OCI-LY1 (cell line): Measurements from ENCODE around the gene PRICKLE4.

Experiments used
- H2AFZ ChIP-seq: fragments of 200-600 bp; sonication (generic), shearing (Covaris generic); 2 replicates; pipeline ENCODE4 v1.6.0; 2014; ENCODE audit warnings: antibody characterized with exemption, mild to moderate bottlenecking, low read length
- H3F3A ChIP-seq: fragments of 200-600 bp; sonication (generic), shearing (Covaris generic); 2 replicates; pipeline ENCODE4 v1.6.0; 2014; ENCODE audit warnings: mild to moderate bottlenecking, antibody characterized with exemption, low read length, moderate library complexity; ENCODE audit not compliant: insufficient read depth
- H3K27ac ChIP-seq: fragments of 200-600 bp; sonication (generic); 2 replicates; pipeline ENCODE4 v1.5.1; 2014; ENCODE audit warnings: low read length, mixed run types, mild to moderate bottlenecking, low read depth; ENCODE audit not compliant: poor library complexity, severe bottlenecking
- H3K27me3 ChIP-seq: fragments of 200-600 bp; sonication (generic); 2 replicates; pipeline ENCODE4 v1.6.0; 2014; ENCODE audit warnings: antibody characterized with exemption, mild to moderate bottlenecking, low read length, moderate library complexity; ENCODE audit not compliant: insufficient read depth
- H3K36me3 ChIP-seq: fragments of 200-600 bp; sonication (generic); 2 replicates; pipeline ENCODE4 v1.6.1; 2014; ENCODE audit warnings: mild to moderate bottlenecking, antibody characterized with exemption, low read length, moderate library complexity, mixed read lengths; ENCODE audit not compliant: insufficient read depth
- H3K4me1 ChIP-seq: fragments of 200-600 bp; sonication (generic); 2 replicates; pipeline ENCODE4 v1.5.1; 2014; ENCODE audit warnings: mild to moderate bottlenecking, low read length, moderate library complexity; ENCODE audit not compliant: insufficient read depth, severe bottlenecking
- H3K4me2 ChIP-seq: fragments of 200-600 bp; sonication (generic), shearing (Covaris generic); 2 replicates; pipeline ENCODE4 v1.6.1; 2014; ENCODE audit warnings: low read length
- H3K4me3 ChIP-seq: fragments of 200-600 bp; sonication (generic); 2 replicates; pipeline ENCODE4 v1.5.1; 2014; ENCODE audit warnings: low read length, low read depth, mild to moderate bottlenecking, mixed read lengths; ENCODE audit not compliant: poor library complexity, severe bottlenecking
- H3K79me2 ChIP-seq: fragments of 200-600 bp; shearing (Covaris generic); 2 replicates; pipeline ENCODE4 v1.6.1; 2016; ENCODE audit warnings: mixed run types, low read length, mixed read lengths; ENCODE audit not compliant: insufficient read depth
- H3K9ac ChIP-seq: fragments of 200-600 bp; sonication (generic), shearing (Covaris generic); 2 replicates; pipeline ENCODE4 v1.6.1; 2014; ENCODE audit warnings: mild to moderate bottlenecking, low read length, mixed read lengths
- H3K9me2 ChIP-seq: fragments of 200-600 bp; sonication (generic), shearing (Covaris generic); 2 replicates; pipeline ENCODE4 v1.6.1; 2014; ENCODE audit warnings: low read depth, mild to moderate bottlenecking, low read length, mixed read lengths
- H3K9me3 ChIP-seq: fragments of 200-600 bp; shearing (Covaris generic); 2 replicates; pipeline ENCODE4 v1.6.1; 2014; ENCODE audit warnings: low read length, mixed read lengths
- H4K20me1 ChIP-seq: fragments of 200-600 bp; sonication (generic), shearing (Covaris generic); 2 replicates; pipeline ENCODE4 v1.6.0; 2016; ENCODE audit warnings: mild to moderate bottlenecking, low read length; ENCODE audit not compliant: insufficient read depth
- CTCF ChIP-seq: fragments of 200-600 bp; sonication (generic), shearing (Covaris generic); IDR thresholded peaks from 2 replicates; pipeline ENCODE4 v1.5.1; 2017; ENCODE audit warnings: mild to moderate bottlenecking, antibody characterized with exemption, low read length, moderate library complexity, mixed read lengths
- EZH2 ChIP-seq: fragments of 200-600 bp; sonication (generic), shearing (Covaris generic); IDR thresholded peaks from 2 replicates; pipeline ENCODE4 v1.8.0; 2017; ENCODE audit warnings: borderline replicate concordance, mixed run types, mild to moderate bottlenecking, antibody characterized with exemption, low read length, moderate library complexity, mixed read lengths

Gene PRICKLE4

GRCh38 chr6:41770381-41771057 is 10.1 kb upstream of the PRICKLE4 start:
- Histone ChIP-seq H3K9ac (no peak overlapping the region), H3K27me3 (no peaks in the 10 kb centered on the region), H3K4me3 (no peak overlapping the region), H3K36me3 (peaks cover 19% of the 10 kb centered on the region; the same call in 1 of the 2 replicates), H3K9me3 (no peaks in the 10 kb centered on the region), H3K4me2 (no peak overlapping the region), H3K79me2 (no peaks in the 10 kb centered on the region), H4K20me1 (no peaks in the 10 kb centered on the region), H2AFZ (no peak overlapping the region), H3K4me1 (no peaks in the 10 kb centered on the region), H3F3A (no peaks in the 10 kb centered on the region), H3K27ac (no peak overlapping the region), H3K9me2 (no peaks in the 10 kb centered on the region)
- TF ChIP-seq CTCF = no peak
- no peak for TF ChIP-seq EZH2

GRCh38 chr6:41771058-41771983 is 9.3 kb upstream of the PRICKLE4 start:
- Histone ChIP-seq H3K27me3 (no peaks in the 10 kb centered on the region), H3K4me1 (no peaks in the 10 kb centered on the region), H3K4me2 (no peak overlapping the region), H3K4me3 (no peak overlapping the region), H3K27ac (no peak overlapping the region), H4K20me1 (no peaks in the 10 kb centered on the region), H3F3A (no peaks in the 10 kb centered on the region), H3K36me3 (peaks cover 19% of the 10 kb centered on the region; the same call in 1 of the 2 replicates), H2AFZ (no peak overlapping the region), H3K9me3 (no peaks in the 10 kb centered on the region), H3K79me2 (no peaks in the 10 kb centered on the region), H3K9me2 (no peaks in the 10 kb centered on the region), H3K9ac (no peak overlapping the region)
- TF ChIP-seq CTCF (no peak), EZH2 (no peak)

GRCh38 chr6:41774841-41775240 is 5.7 kb upstream of the PRICKLE4 start:
- H3K79me2 ChIP-seq = no peaks in the 10 kb centered on the region
- H3K36me3 ChIP-seq = peaks cover 19% of the 10 kb centered on the region; the same call in 1 of the 2 replicates
- no peak overlapping the region for H3K9ac ChIP-seq
- no peaks in the 10 kb centered on the region for H3K9me3 ChIP-seq
- H2AFZ ChIP-seq = no peak overlapping the region
- peaks cover 8% of the 10 kb centered on the region for H3K4me1 ChIP-seq
- no peak overlapping the region for H3K27ac ChIP-seq
- H4K20me1 ChIP-seq = no peaks in the 10 kb centered on the region
- no peak for TF ChIP-seq EZH2
- TF ChIP-seq CTCF = no peak
- H3K4me2 ChIP-seq = no peak overlapping the region
- no peaks in the 10 kb centered on the region for H3F3A ChIP-seq
- H3K9me2 ChIP-seq = no peaks in the 10 kb centered on the region
- no peak overlapping the region for H3K4me3 ChIP-seq
- H3K27me3 ChIP-seq = no peaks in the 10 kb centered on the region
